Measurements from ENCODE around the gene RASGRF1. TPM values are rescaled to one million over a fixed set of nuclear protein-coding genes. Genes with fewer than 3 reads are reported as not detected.

RASGRF1 gene
- total RNA-seq, 1 experiment from 2014 or later: 0.24 TPM

GRCh38 chr15:79010278-79010677 lies 80.3 kb downstream of the RASGRF1 start:
- Histone ChIP-seq H3K36me3 (no peaks in the 10 kb centered on the region), H3K9me3 (replicated peaks) (no peaks in the 10 kb centered on the region), H3K4me3 (no peak overlapping the region), H3K27ac (no peak overlapping the region), H3K27me3 (replicated peaks) (0 out of 2 replicates have a peak, but pooled peaks cover 3% of the 10 kb centered on the region), H3K4me1 (replicated peaks) (no peaks in the 10 kb centered on the region)
- no peak for DNase-seq (ENCODE audit: low read depth in 1 of 2, low spot score in 2 of 2)

- DNase-seq (ENCODE audit: low read depth in 1 of 2, low spot score in 2 of 2): no peak
- Histone ChIP-seq H3K4me3 (no peak overlapping the region), H3K36me3 (no peaks in the 10 kb centered on the region), H3K27me3 (replicated peaks) (0 out of 2 replicates have a peak, but pooled peaks cover 3% of the 10 kb centered on the region), H3K9me3 (replicated peaks) (no peaks in the 10 kb centered on the region), H3K4me1 (replicated peaks) (peaks cover 7% of the 10 kb centered on the region), H3K27ac (no peak overlapping the region)
These were observed 81.2 kb downstream of the RASGRF1 start for GRCh38 chr15:79009379-79009778.

GRCh38 chr15:79008659-79009058 lies 81.9 kb downstream of the RASGRF1 start:
- H3K9me3 ChIP-seq (replicated peaks): no peaks in the 10 kb centered on the region
- H3K36me3 ChIP-seq: no peaks in the 10 kb centered on the region
- no peaks in the 10 kb centered on the region for H3K27me3 ChIP-seq (replicated peaks)
- H3K27ac ChIP-seq: no peak overlapping the region
- peaks cover 15% of the 10 kb centered on the region for H3K4me1 ChIP-seq (replicated peaks)
- no peak overlapping the region for H3K4me3 ChIP-seq
- DNase-seq (ENCODE audit: low read depth in 1 of 2, low spot score in 2 of 2): no peak

- no peaks in the 10 kb centered on the region for H3K9me3 ChIP-seq (replicated peaks)
- DNase-seq (ENCODE audit: low read depth in 1 of 2, low spot score in 2 of 2): no peak
- H3K4me3 ChIP-seq: no peak overlapping the region
- H3K36me3 ChIP-seq: no peaks in the 10 kb centered on the region
- peaks cover 25% of the 10 kb centered on the region for H3K4me1 ChIP-seq (replicated peaks)
- no peaks in the 10 kb centered on the region for H3K27me3 ChIP-seq (replicated peaks)
- H3K27ac ChIP-seq: no peak overlapping the region
These were observed 83.5 kb downstream of the RASGRF1 start for GRCh38 chr15:79007066-79007465.

- no peak for DNase-seq (ENCODE audit: low read depth in 1 of 2, low spot score in 2 of 2)
- no peak overlapping the region for H3K27ac ChIP-seq
- H3K4me3 ChIP-seq: no peak overlapping the region
- peaks cover 25% of the 10 kb centered on the region for H3K4me1 ChIP-seq (replicated peaks)
- H3K27me3 ChIP-seq (replicated peaks): no peaks in the 10 kb centered on the region
- no peaks in the 10 kb centered on the region for H3K36me3 ChIP-seq
- no peaks in the 10 kb centered on the region for H3K9me3 ChIP-seq (replicated peaks)
These were observed 84.5 kb downstream of the RASGRF1 start for GRCh38 chr15:79006071-79006470.

- H3K36me3 ChIP-seq: no peaks in the 10 kb centered on the region
- H3K9me3 ChIP-seq (replicated peaks): no peaks in the 10 kb centered on the region
- DNase-seq (ENCODE audit: low read depth in 1 of 2, low spot score in 2 of 2): peak; percentile 36 to 56
- no peaks in the 10 kb centered on the region for H3K27me3 ChIP-seq (replicated peaks)
- peak overlapping the region; percentile 16 for H3K27ac ChIP-seq
- no peak overlapping the region for H3K4me3 ChIP-seq
- H3K4me1 ChIP-seq (replicated peaks): peaks cover 25% of the 10 kb centered on the region
These were observed 86.2 kb downstream of the RASGRF1 start for GRCh38 chr15:79004336-79004735.

- no peak for DNase-seq (ENCODE audit: low read depth in 1 of 2, low spot score in 2 of 2)
- Histone ChIP-seq H3K27me3 (replicated peaks) (no peaks in the 10 kb centered on the region), H3K27ac (peak overlapping the region; percentile 16), H3K36me3 (no peaks in the 10 kb centered on the region), H3K9me3 (replicated peaks) (no peaks in the 10 kb centered on the region), H3K4me3 (no peak overlapping the region), H3K4me1 (replicated peaks) (peaks cover 25% of the 10 kb centered on the region)
These were observed 86.7 kb downstream of the RASGRF1 start for GRCh38 chr15:79003896-79004295.

GRCh38 chr15:79003301-79003700 lies 87.3 kb downstream of the RASGRF1 start:
- Histone ChIP-seq H3K36me3 (no peaks in the 10 kb centered on the region), H3K4me3 (no peak overlapping the region), H3K27ac (no peak overlapping the region), H3K27me3 (replicated peaks) (no peaks in the 10 kb centered on the region), H3K9me3 (replicated peaks) (no peaks in the 10 kb centered on the region), H3K4me1 (replicated peaks) (peaks cover 25% of the 10 kb centered on the region)
- no peak for DNase-seq (ENCODE audit: low read depth in 1 of 2, low spot score in 2 of 2)

GRCh38 chr15:79002581-79002980 lies 88.0 kb downstream of the RASGRF1 start:
- no peaks in the 10 kb centered on the region for H3K27me3 ChIP-seq (replicated peaks)
- DNase-seq (ENCODE audit: low read depth in 1 of 2, low spot score in 2 of 2): no peak
- H3K36me3 ChIP-seq: no peaks in the 10 kb centered on the region
- H3K9me3 ChIP-seq (replicated peaks): no peaks in the 10 kb centered on the region
- H3K4me1 ChIP-seq (replicated peaks): peaks cover 25% of the 10 kb centered on the region
- H3K4me3 ChIP-seq: no peak overlapping the region
- no peak overlapping the region for H3K27ac ChIP-seq

- no peak for DNase-seq (ENCODE audit: low read depth in 1 of 2, low spot score in 2 of 2)
- no peaks in the 10 kb centered on the region for H3K9me3 ChIP-seq (replicated peaks)
- H3K27me3 ChIP-seq (replicated peaks): no peaks in the 10 kb centered on the region
- no peak overlapping the region for H3K4me3 ChIP-seq
- no peak overlapping the region for H3K27ac ChIP-seq
- no peaks in the 10 kb centered on the region for H3K36me3 ChIP-seq
- peaks cover 40% of the 10 kb centered on the region for H3K4me1 ChIP-seq (replicated peaks)
These were observed 90.9 kb downstream of the RASGRF1 start for GRCh38 chr15:78999636-79000035.

GRCh38 chr15:78998526-78998925 lies 92.1 kb downstream of the RASGRF1 start:
- Histone ChIP-seq H3K9me3 (replicated peaks) (no peaks in the 10 kb centered on the region), H3K4me3 (no peak overlapping the region), H3K27ac (no peak overlapping the region), H3K36me3 (no peaks in the 10 kb centered on the region), H3K4me1 (replicated peaks) (peaks cover 29% of the 10 kb centered on the region), H3K27me3 (replicated peaks) (no peaks in the 10 kb centered on the region)
- DNase-seq (ENCODE audit: low read depth in 1 of 2, low spot score in 2 of 2): no peak

GRCh38 chr15:78997981-78998499 lies 92.5 kb downstream of the RASGRF1 start:
- Histone ChIP-seq H3K27ac (no peak overlapping the region), H3K27me3 (replicated peaks) (no peaks in the 10 kb centered on the region), H3K36me3 (no peaks in the 10 kb centered on the region), H3K9me3 (replicated peaks) (no peaks in the 10 kb centered on the region), H3K4me3 (no peak overlapping the region), H3K4me1 (replicated peaks) (peaks cover 24% of the 10 kb centered on the region)
- no peak for DNase-seq (ENCODE audit: low read depth in 1 of 2, low spot score in 2 of 2)

GRCh38 chr15:78996894-78997275 lies 93.7 kb downstream of the RASGRF1 start:
- peak in 1 of 2 experiments; percentile 22 for DNase-seq (ENCODE audit: low read depth in 1 of 2, low spot score in 2 of 2)
- no peak overlapping the region for H3K27ac ChIP-seq

GRCh38 chr15:78995921-78996893 lies 94.4 kb downstream of the RASGRF1 start:
- DNase-seq (ENCODE audit: low read depth in 1 of 2, low spot score in 2 of 2): no peak
- H3K9me3 ChIP-seq (replicated peaks): no peaks in the 10 kb centered on the region
- H3K4me3 ChIP-seq: no peak overlapping the region
- no peaks in the 10 kb centered on the region for H3K27me3 ChIP-seq (replicated peaks)
- H3K4me1 ChIP-seq (replicated peaks): peaks cover 25% of the 10 kb centered on the region
- H3K36me3 ChIP-seq: no peaks in the 10 kb centered on the region
- H3K27ac ChIP-seq: no peak overlapping the region

More at GRCh38 chr15:78996894-78997275, 93.7 kb downstream of the RASGRF1 start:
- Histone ChIP-seq H3K4me3 (no peak overlapping the region), H3K36me3 (no peaks in the 10 kb centered on the region), H3K9me3 (replicated peaks) (no peaks in the 10 kb centered on the region), H3K27me3 (replicated peaks) (no peaks in the 10 kb centered on the region), H3K4me1 (replicated peaks) (peaks cover 20% of the 10 kb centered on the region)

Data from SJSA1 (cell line).